ENCODE measurements around the gene SLC35E3.
"Not testable (repeated sequence)": the region's sequence is repeated elsewhere in the genome, so short reads cannot be mapped to it uniquely, and the experiment has no call there.

- TF ChIP-seq RFX5 (IDR thresholded peaks at IDR 0.05; ENCODE audit: low read length); CTCF (IDR thresholded peaks at IDR 0.05); SMC3 (IDR thresholded peaks at IDR 0.05; ENCODE audit: low read depth, low read length); EZH2phosphoT487 (IDR thresholded peaks at IDR 0.05; ENCODE audit: borderline replicate concordance, low read depth); GABPA (IDR thresholded peaks at IDR 0.05; ENCODE audit: low read depth): not testable (repeated sequence)
These were observed 57.1 kb downstream of the SLC35E3 start for GRCh38 chr12:68802911-68803651.
